ENCODE data around the gene FNBP1L.

The FNBP1L gene

DNA sequence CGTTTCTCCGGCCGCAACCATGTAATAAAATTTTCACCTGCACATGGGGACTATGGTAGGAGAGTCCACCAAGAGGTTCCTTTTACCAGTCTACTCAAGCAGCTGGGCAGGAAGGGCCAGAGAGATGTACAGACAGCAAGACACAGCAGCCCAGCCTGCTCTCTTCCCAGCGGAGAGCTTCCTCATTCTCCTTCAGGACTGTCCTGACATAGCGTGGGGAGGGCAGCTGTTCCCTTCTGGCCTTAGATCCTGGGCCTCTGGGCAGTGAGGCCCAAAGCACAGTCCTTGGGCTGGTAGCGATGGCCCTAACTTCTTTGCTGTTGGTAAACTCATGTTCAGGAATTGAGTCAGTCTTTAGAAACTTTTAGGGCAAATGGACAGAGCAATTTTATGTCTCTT is 144.6 kb downstream of the FNBP1L start:
- no peak for DNase-seq (ENCODE audit: low spot score)

- no peak for DNase-seq (ENCODE audit: low spot score)
These were observed 146.1 kb downstream of the FNBP1L start for GRCh38 chr1:93593854-93594602.

DNA sequence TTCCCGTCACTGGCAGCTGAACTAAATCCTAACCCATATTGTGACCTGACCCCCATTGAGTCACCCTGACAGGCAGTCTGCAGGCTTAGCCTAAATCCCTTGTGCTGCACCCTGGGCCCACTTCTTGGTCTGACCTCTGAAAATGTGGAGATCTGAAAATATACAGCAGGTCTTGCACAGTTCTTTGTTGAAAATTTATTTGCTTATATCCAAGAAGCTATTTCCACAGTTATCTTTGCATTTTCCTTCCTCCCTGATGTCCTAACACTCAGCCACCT is 146.6 kb downstream of the FNBP1L start:
- no peak for DNase-seq (ENCODE audit: low spot score)

DNA sequence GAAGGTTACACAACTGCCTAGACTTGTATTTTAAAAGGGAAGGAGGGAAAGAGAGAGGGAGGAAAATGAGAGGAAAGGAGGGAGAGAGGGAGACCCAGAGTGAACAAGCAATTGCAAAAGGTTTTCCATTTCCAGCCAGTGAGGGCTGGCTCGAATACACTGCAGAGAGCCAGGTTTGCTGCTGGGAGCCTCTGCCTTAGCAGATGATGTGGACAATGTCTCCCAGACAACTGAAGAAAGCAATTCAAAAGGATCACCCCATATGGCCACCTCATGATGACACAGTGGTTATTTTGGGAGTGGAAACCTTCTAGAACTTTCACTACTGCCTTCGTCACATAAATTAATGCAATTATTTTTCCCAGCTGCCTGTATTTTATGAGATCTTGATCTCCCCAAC is 147.3 kb downstream of the FNBP1L start:
- no peak for DNase-seq (ENCODE audit: low spot score)

DNA sequence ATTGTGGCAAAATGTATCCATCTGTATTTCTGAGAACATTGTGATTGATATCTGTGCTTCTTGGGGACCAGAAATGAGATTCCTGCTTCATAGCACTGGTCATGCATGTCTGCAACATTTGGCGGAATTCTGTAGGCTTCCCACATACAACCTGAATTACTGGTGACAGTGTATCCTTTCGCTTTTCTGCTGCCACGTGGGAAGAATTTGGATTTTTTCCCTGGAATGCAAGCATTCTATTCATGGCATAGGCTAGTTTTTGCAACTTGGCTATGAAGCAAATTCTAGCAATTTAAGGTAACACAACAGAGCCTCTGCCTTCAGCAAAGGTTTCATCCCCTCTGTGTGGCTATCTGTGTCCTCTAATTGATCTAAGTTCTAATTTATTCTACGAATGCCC is 147.8 kb downstream of the FNBP1L start:
- DNase-seq (ENCODE audit: low spot score): no peak

DNA sequence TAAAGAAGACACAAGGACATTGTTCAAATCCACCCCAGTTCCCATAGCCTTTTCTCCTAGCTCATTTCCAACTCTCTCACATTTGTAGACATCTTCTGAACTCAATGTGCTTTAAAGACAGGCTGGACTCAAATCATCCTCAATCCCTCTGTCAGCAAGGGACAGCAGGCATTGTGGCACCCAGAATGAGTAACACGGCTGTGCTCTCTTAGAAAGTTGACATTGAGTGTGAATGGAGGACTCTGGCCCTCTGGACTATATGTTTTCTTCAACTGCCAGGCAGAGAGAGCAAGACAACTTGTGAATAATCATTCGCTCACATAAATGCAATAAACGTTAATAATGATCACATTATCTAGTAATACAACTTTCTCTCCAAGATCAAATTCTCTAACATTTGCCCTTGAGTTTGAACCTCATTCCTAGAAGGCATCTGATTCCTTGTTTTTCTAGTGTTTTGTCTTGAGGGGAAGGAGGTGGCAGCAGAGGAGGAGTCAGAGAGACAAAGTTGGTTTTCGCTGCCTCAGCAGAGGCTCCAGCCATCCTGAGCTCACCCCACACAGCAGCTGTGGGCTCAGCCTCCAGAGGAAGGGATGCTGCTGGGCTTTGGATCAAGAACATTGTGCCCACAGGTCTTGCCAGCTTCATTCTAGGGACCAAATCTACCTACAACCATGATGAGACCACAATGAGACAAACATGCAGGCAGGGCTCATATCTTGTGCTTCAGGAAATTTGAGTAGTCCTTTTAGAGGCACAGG is 148.6 kb downstream of the FNBP1L start:
- DNase-seq (ENCODE audit: low spot score): no peak

DNA sequence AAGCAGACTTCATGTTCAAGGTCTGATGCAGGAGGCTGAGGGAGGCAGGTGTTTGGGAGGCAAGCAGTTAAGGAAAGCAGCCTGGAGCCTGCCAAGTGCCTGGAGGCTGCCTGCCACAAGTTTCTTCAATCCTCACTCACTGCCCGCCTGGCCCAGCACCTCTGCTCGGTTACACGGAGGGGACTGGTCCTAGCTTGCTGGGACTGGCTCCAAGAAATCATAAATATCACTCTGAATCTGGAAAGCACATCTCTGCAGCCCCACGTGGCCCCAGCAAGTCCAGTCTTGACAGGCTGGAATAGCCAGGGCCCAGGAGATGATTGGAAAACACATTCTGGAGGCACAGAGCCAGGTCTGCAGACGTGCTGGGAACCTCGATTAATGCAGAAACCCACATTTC is 149.8 kb downstream of the FNBP1L start:
- DNase-seq (ENCODE audit: low spot score): no peak

GRCh38 chr1:93598396-93598795 is 150.5 kb downstream of the FNBP1L start:
- DNase-seq (ENCODE audit: low spot score): no peak

GRCh38 chr1:93598861-93599439 is 151.0 kb downstream of the FNBP1L start:
- no peak for DNase-seq (ENCODE audit: low spot score)

GRCh38 chr1:93599479-93599878 is 151.6 kb downstream of the FNBP1L start:
- DNase-seq (ENCODE audit: low spot score): no peak

- DNase-seq (ENCODE audit: low spot score): no peak
These were observed 152.7 kb downstream of the FNBP1L start for GRCh38 chr1:93600663-93601062.

DNA sequence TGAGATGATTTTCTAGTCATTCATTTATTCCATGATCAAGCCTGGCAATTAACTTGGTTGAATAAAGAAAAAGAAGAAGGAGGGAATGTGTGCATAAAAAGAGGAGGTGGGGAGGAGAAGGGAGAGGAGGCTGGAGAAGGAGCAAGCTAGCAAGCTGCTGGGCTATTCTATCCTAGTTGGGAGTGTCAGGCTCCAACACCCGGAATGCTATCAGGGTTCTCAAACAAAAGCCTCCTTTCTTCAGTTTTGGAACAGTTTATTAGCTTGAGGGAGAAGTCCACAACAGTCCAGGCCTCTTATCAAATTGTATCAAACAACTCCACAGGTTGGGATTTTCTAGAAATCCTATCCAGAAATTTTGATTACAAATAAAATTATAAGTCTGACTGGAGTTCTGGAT is 153.8 kb downstream of the FNBP1L start:
- no peak for DNase-seq (ENCODE audit: low spot score)

DNA sequence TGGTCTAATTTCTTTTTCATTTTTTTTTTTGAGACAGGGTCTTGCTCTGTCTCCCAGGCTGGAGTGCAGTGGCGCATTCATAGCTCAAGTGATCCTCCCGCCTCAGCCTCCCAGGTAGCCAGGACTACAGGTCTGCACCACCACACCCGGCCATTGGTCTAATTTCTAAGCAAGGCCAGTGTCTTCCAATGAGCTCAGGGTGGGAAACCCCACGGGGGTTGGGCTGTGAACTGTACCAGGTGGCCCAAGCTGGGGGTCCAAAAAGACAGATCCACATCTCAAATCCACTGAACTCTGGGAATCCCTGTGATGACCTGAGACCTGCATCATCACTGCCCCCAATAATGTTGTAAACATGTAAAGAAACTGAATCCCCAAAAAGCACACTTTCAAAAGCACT is 154.2 kb downstream of the FNBP1L start:
- no peak for DNase-seq (ENCODE audit: low spot score)

DNA sequence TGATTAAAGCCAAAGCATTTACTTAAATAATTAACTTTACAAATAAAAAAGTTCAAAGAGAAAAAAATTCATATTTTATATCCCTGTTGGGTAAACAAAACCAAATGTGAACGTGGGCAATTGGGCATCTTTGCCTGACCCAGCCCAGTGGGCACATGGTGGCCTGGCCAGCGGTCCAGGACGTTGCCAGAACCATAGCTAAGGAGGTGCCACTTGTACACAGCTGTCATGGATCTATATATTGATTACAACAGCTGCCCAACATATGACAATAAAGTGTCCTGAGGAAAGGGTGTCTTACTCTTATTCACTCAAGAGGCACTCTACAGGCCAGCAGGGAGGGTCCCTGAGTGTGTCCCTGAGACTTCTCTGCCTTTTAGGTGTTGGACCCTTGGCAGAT is 155.2 kb downstream of the FNBP1L start:
- no peak for DNase-seq (ENCODE audit: low spot score)

DNA sequence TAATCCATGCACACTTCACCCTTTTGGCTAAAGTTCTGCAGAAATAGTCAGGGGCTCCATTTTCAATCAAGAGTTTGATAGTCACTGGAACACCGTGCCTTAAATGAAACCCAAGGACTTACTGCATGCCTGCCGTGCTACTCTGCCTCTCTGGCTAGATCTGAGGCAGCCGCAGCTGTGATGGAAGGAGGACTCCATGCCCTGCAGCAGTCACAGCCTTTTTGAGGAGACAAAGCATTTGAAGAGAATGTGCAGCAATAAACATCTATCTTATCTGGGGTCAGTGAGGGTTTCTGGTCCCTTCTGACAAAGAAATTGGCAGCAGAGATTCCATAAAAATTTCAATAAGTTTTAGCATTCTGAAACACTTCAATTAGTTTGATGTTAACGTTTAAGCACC is 155.7 kb downstream of the FNBP1L start:
- no peak for DNase-seq (ENCODE audit: low spot score)

Measured in CD4-positive, alpha-beta T cell treated with Interleukin-15 for 4 hours (primary cell).